Osteoblast (primary cell): ENCODE measurements around the gene SUGCT. TPM values are rescaled to one million over a fixed set of nuclear protein-coding genes. Genes with fewer than 3 reads are reported as not detected.
"Not testable (repeated sequence)": the region's sequence is repeated elsewhere in the genome, so short reads cannot be mapped to it uniquely, and the experiment has no call there.

ENCODE experiments used
- DNase-seq: peaks from one replicate; pipeline ENCODE4 v3.0.0; 2011; ENCODE audit warnings: low spot score, mixed read lengths; ENCODE audit not compliant: insufficient read length; ENCODE audit errors: missing footprints
- H2AFZ ChIP-seq: 2 replicates; pipeline ENCODE4 v1.6.0; 2011; ENCODE audit warnings: mild to moderate bottlenecking, low read length
- H3K27ac ChIP-seq: 2 replicates; pipeline ENCODE4 v1.5.1; 2011; ENCODE audit warnings: mild to moderate bottlenecking, low read depth, low read length, moderate library complexity
- H3K27me3 ChIP-seq: 2 replicates; pipeline ENCODE4 v1.6.0; 2012; ENCODE audit warnings: mild to moderate bottlenecking, control low read depth, inconsistent platforms, low read length, moderate library complexity; ENCODE audit not compliant: insufficient read depth
- H3K36me3 ChIP-seq: 2 replicates; pipeline ENCODE4 v1.5.1; 2011; ENCODE audit warnings: mild to moderate bottlenecking, low read length, control low read depth, moderate library complexity; ENCODE audit not compliant: insufficient read depth
- H3K4me1 ChIP-seq: 2 replicates; pipeline ENCODE4 v1.5.1; 2011; ENCODE audit warnings: mild to moderate bottlenecking, low read length, control low read depth, moderate library complexity; ENCODE audit not compliant: insufficient read depth
- H3K4me2 ChIP-seq: 2 replicates; pipeline ENCODE4 v1.6.0; 2011; ENCODE audit warnings: mild to moderate bottlenecking, low read length; ENCODE audit not compliant: insufficient read depth
- H3K4me3 ChIP-seq: fragments of 200-600 bp; sonication (generic); 3 replicates; pipeline ENCODE4 v1.5.1; 2012; ENCODE audit warnings: mild to moderate bottlenecking, low read length, inconsistent platforms; ENCODE audit not compliant: insufficient read depth
- H3K79me2 ChIP-seq: 2 replicates; pipeline ENCODE4 v1.6.0; 2012; ENCODE audit warnings: mild to moderate bottlenecking, low read length, control low read depth, inconsistent platforms; ENCODE audit not compliant: insufficient read depth
- H3K9me3 ChIP-seq: 2 replicates; pipeline ENCODE4 v1.5.1; 2011; ENCODE audit warnings: low read depth, low read length, control low read depth
- H4K20me1 ChIP-seq: 2 replicates; pipeline ENCODE4 v1.6.0; 2012; ENCODE audit warnings: mild to moderate bottlenecking, low read length, control low read depth; ENCODE audit not compliant: insufficient read depth
- total RNA-seq: library from RNA; depleted of rRNA; stranded (reverse); fragments of >200 nt; gene quantifications from 2 replicates; pipeline ENCODE4 v1.2.3, GENCODE V29; 2012
- TF ChIP-seq, protein P1 (sequence below): IDR thresholded peaks from 2 replicates; pipeline ENCODE4 v1.5.1; 2011; ENCODE audit warnings: mild to moderate bottlenecking, low read depth, low read length, moderate library complexity; ENCODE audit errors: extremely low read depth

The SUGCT gene
- total RNA-seq, 1 donor = 21.7 TPM

DNA sequence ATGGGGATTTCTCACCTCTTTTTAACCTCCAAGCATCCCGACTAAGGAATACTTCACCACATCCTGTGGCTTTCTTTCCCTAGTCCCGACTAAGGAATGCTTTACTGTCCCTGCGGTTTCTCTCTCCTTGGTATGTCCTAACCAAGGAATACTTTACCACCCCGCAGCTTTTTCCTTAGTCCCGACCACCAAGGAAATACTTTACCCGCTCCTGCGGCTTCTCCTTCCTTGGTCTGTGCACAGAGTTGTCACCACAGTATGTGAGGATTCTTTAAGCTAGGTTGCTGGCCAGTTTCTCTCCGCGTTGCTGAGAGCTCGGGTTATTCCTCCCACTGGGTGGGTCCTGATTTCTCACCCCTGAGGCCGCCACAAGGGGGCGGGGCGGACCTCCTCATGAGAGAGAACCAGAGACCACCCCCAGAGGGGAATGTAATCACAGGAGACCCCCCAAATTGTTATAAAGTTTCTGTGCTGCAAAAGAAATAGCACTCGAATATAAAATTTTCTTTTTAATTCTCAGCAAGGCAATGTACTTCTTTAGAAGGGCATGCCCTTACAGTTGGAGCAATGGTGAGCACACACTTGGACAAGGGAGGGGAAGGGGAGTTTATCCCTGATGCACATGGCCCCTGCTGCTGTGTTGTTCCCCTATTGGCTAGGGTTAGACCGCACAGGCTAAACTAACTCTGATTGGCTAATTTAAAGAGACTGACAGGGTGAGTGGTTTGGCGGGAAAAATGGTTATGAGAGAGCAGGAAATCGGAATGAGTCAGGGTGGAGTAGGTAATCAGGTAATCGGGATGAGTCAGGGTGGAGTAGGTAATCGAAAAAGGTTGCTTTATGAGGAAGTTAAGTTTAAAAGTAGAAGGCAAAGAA lies 12.8 kb downstream of the SUGCT start:
- Histone ChIP-seq H4K20me1 (no peaks in the 10 kb centered on the region), H3K27ac (no peak overlapping the region), H3K4me3 (peak overlapping the region; percentile 51), H2AFZ (peak overlapping the region; percentile 18), H3K9me3 (no peaks in the 10 kb centered on the region), H3K4me2 (peak overlapping the region; percentile 64), H3K27me3 (no peaks in the 10 kb centered on the region), H3K79me2 (no peaks in the 10 kb centered on the region), H3K36me3 (no peaks in the 10 kb centered on the region), H3K4me1 (peaks cover 3% of the 10 kb centered on the region)
- TF ChIP-seq, protein P1, sequence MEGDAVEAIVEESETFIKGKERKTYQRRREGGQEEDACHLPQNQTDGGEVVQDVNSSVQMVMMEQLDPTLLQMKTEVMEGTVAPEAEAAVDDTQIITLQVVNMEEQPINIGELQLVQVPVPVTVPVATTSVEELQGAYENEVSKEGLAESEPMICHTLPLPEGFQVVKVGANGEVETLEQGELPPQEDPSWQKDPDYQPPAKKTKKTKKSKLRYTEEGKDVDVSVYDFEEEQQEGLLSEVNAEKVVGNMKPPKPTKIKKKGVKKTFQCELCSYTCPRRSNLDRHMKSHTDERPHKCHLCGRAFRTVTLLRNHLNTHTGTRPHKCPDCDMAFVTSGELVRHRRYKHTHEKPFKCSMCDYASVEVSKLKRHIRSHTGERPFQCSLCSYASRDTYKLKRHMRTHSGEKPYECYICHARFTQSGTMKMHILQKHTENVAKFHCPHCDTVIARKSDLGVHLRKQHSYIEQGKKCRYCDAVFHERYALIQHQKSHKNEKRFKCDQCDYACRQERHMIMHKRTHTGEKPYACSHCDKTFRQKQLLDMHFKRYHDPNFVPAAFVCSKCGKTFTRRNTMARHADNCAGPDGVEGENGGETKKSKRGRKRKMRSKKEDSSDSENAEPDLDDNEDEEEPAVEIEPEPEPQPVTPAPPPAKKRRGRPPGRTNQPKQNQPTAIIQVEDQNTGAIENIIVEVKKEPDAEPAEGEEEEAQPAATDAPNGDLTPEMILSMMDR = peak; percentile 26
- DNase-seq = no peak

GRCh38 chr7:40148247-40148580 lies 13.4 kb downstream of the SUGCT start:
- H4K20me1 ChIP-seq, H3K4me2 ChIP-seq, H3K79me2 ChIP-seq, H3K27ac ChIP-seq, H3K9me3 ChIP-seq, H3K4me3 ChIP-seq, H3K4me1 ChIP-seq, H2AFZ ChIP-seq, H3K36me3 ChIP-seq, H3K27me3 ChIP-seq, DNase-seq: not testable (repeated sequence)

DNA sequence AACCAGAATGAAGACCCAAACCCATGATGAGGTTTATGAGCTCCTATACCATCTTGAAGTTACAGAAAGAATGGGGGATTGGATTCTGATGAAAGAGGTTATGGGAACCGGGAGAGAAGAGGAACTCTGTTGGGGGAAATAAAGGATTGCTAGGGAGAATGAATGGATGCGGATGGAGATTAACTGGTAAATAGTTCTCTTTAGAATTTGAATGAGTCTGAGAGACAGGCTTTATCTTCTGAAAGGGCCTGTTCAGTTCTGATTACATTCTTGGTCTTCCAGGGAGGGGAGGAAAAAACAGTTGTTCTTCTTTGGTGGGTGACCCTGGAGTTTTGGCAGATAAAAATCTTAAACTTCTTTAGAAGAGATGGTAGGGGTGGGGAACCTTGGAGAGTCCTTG lies 13.9 kb downstream of the SUGCT start:
- DNase-seq = no peak
- Histone ChIP-seq H3K27me3 (no peaks in the 10 kb centered on the region), H3K9me3 (no peaks in the 10 kb centered on the region), H3K4me1 (peaks cover 3% of the 10 kb centered on the region), H2AFZ (no peak overlapping the region), H4K20me1 (no peaks in the 10 kb centered on the region), H3K4me3 (no peak overlapping the region), H3K27ac (no peak overlapping the region), H3K4me2 (no peak overlapping the region), H3K36me3 (no peaks in the 10 kb centered on the region), H3K79me2 (no peaks in the 10 kb centered on the region)
- TF ChIP-seq, protein P1 = no peak

- Histone ChIP-seq H3K4me2 (no peak overlapping the region), H3K79me2 (no peaks in the 10 kb centered on the region), H4K20me1 (no peaks in the 10 kb centered on the region), H2AFZ (no peak overlapping the region), H3K36me3 (no peaks in the 10 kb centered on the region), H3K27ac (no peak overlapping the region), H3K27me3 (no peaks in the 10 kb centered on the region), H3K9me3 (no peaks in the 10 kb centered on the region), H3K4me1 (peaks cover 3% of the 10 kb centered on the region), H3K4me3 (no peak overlapping the region)
- no peak for DNase-seq
- TF ChIP-seq, protein P1 = no peak
These were observed 16.7 kb downstream of the SUGCT start for GRCh38 chr7:40151504-40151903.
